ENCODE results near the gene IMPG2. TPM values are rescaled to one million over a fixed set of nuclear protein-coding genes. Genes with fewer than 3 reads are reported as not detected.
A peak's percentile ranks its signal among the peaks of the same experiment; 100 is the strongest.

Gene IMPG2
- total and polyA plus RNA-seq, 2 experiments from 2014 or later = 0.77 TPM; not detected in 1

DNA sequence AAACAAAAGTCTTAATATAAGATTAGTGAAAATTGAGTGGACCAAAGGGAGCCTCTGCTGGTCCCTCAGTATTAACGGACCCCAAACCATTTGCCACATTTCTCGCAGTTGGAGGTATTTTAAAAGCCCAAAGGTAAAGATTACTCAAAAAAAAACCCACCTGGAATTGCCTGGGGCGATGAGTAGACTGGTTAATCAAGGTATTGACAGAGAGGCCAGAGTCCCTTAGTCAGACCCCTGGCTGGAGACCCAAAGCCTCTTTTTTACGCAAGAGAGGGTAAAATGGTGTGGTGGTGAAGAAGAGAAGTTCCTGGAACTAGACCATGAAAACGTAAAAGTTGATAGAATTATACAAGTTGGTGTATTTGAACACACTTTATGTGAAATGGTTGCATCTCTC is 137.2 kb downstream of the IMPG2 start:
- no peaks in the 10 kb centered on the region for H3K79me2 ChIP-seq
- no peaks in the 10 kb centered on the region for H3K4me1 ChIP-seq (ENCODE audit: insufficient read depth)
- TF ChIP-seq, protein P1, sequence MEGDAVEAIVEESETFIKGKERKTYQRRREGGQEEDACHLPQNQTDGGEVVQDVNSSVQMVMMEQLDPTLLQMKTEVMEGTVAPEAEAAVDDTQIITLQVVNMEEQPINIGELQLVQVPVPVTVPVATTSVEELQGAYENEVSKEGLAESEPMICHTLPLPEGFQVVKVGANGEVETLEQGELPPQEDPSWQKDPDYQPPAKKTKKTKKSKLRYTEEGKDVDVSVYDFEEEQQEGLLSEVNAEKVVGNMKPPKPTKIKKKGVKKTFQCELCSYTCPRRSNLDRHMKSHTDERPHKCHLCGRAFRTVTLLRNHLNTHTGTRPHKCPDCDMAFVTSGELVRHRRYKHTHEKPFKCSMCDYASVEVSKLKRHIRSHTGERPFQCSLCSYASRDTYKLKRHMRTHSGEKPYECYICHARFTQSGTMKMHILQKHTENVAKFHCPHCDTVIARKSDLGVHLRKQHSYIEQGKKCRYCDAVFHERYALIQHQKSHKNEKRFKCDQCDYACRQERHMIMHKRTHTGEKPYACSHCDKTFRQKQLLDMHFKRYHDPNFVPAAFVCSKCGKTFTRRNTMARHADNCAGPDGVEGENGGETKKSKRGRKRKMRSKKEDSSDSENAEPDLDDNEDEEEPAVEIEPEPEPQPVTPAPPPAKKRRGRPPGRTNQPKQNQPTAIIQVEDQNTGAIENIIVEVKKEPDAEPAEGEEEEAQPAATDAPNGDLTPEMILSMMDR (IDR thresholded peaks at IDR 0.05; ENCODE audit: poor library complexity) = no peak
- TF ChIP-seq EZH2 (IDR thresholded peaks at IDR 0.05; ENCODE audit: borderline replicate concordance) (no peak), EZH2phosphoT487 (IDR thresholded peaks at IDR 0.05; ENCODE audit: low read depth, severe bottlenecking, unreplicated experiment) (no peak)
- no peak overlapping the region for H2AFZ ChIP-seq
- WGBS (ENCODE audit: low lambda C conversion rate, missing lambda C conversion rate) = 87% methylated on average over 5 of the region's 5 CpGs
- H4K20me1 ChIP-seq (ENCODE audit: insufficient read depth, poor library complexity, severe bottlenecking) = no peaks in the 10 kb centered on the region
- H3K27me3 ChIP-seq = no peaks in the 10 kb centered on the region
- H3K27ac ChIP-seq = no peak overlapping the region
- H3K9me2 ChIP-seq (replicated peaks; ENCODE audit: insufficient read depth) = no peaks in the 10 kb centered on the region
- H3K9me3 ChIP-seq (ENCODE audit: low read depth) = no peaks in the 10 kb centered on the region
- H3K4me2 ChIP-seq = no peak overlapping the region
- H3K36me3 ChIP-seq (replicated peaks; ENCODE audit: insufficient read depth, low read depth) = no peaks in the 10 kb centered on the region
- no peak overlapping the region for H3K4me3 ChIP-seq
- DNase-seq (ENCODE audit: low spot score) = no peak

DNA sequence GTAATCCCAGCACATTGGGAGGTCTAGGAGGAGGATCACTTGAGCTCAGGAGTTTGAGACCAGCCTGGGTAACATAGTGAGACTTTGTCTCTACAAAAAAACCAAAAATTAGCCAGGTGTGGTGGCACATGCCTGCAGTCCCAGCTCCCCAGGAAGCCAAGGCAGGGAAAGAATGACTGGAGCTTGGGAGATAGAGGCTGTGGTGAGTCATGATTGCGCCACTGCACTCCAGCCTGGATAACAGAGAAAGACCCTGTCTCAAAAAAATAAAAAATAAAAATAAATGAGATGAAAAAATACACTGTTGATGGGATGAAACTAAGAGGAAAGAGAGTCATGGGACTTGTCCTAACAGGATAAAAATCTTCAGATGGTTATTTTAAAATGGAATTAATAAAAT is 137.6 kb downstream of the IMPG2 start:
- Histone ChIP-seq H3K9me3 (ENCODE audit: low read depth) (no peaks in the 10 kb centered on the region), H3K4me2 (no peak overlapping the region), H3K36me3 (replicated peaks; ENCODE audit: insufficient read depth, low read depth) (no peaks in the 10 kb centered on the region), H3K4me1 (ENCODE audit: insufficient read depth) (no peaks in the 10 kb centered on the region), H3K27me3 (no peaks in the 10 kb centered on the region), H3K9me2 (replicated peaks; ENCODE audit: insufficient read depth) (no peaks in the 10 kb centered on the region), H3K79me2 (no peaks in the 10 kb centered on the region), H2AFZ (no peak overlapping the region), H4K20me1 (ENCODE audit: insufficient read depth, poor library complexity, severe bottlenecking) (no peaks in the 10 kb centered on the region), H3K4me3 (no peak overlapping the region), H3K27ac (no peak overlapping the region)
- DNase-seq (ENCODE audit: low spot score) = no peak
- 89% methylated on average over 1 of the region's 1 CpG for WGBS (ENCODE audit: low lambda C conversion rate, missing lambda C conversion rate)
- TF ChIP-seq EZH2phosphoT487 (IDR thresholded peaks at IDR 0.05; ENCODE audit: low read depth, severe bottlenecking, unreplicated experiment) = no peak
- TF ChIP-seq, protein P1 (IDR thresholded peaks at IDR 0.05; ENCODE audit: poor library complexity) = no peak
- TF ChIP-seq EZH2 (IDR thresholded peaks at IDR 0.05; ENCODE audit: borderline replicate concordance) = no peak

DNA sequence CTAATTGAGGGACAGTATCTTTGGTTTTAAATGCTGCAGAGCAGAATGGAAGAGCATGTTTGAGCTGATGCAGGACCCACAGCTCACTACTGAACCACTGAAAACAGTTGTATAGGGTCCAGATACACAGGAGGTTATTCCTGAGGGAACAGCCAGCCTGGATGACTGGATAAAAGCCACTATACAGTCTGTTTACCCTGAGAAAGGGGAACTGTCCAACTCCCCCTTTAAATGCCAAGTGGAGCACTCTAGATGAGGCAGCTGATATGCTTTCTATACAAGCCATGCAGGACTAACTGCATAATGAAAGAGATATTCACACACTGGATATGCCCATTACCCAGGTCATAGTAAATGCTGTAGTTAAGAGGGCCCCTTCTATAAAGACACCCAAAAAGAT is 138.6 kb downstream of the IMPG2 start:
- Histone ChIP-seq H3K4me1 (ENCODE audit: insufficient read depth) (no peaks in the 10 kb centered on the region), H3K27me3 (no peaks in the 10 kb centered on the region), H3K79me2 (no peaks in the 10 kb centered on the region), H3K36me3 (replicated peaks; ENCODE audit: insufficient read depth, low read depth) (no peaks in the 10 kb centered on the region), H3K4me3 (no peak overlapping the region), H4K20me1 (ENCODE audit: insufficient read depth, poor library complexity, severe bottlenecking) (no peaks in the 10 kb centered on the region), H2AFZ (no peak overlapping the region), H3K9me2 (replicated peaks; ENCODE audit: insufficient read depth) (no peaks in the 10 kb centered on the region), H3K27ac (no peak overlapping the region), H3K4me2 (no peak overlapping the region), H3K9me3 (ENCODE audit: low read depth) (no peaks in the 10 kb centered on the region)
- DNase-seq (ENCODE audit: low spot score) = no peak
- no peak for TF ChIP-seq EZH2phosphoT487 (IDR thresholded peaks at IDR 0.05; ENCODE audit: low read depth, severe bottlenecking, unreplicated experiment)
- TF ChIP-seq EZH2 (IDR thresholded peaks at IDR 0.05; ENCODE audit: borderline replicate concordance) = no peak
- TF ChIP-seq, protein P1 (IDR thresholded peaks at IDR 0.05; ENCODE audit: poor library complexity) = no peak

DNA sequence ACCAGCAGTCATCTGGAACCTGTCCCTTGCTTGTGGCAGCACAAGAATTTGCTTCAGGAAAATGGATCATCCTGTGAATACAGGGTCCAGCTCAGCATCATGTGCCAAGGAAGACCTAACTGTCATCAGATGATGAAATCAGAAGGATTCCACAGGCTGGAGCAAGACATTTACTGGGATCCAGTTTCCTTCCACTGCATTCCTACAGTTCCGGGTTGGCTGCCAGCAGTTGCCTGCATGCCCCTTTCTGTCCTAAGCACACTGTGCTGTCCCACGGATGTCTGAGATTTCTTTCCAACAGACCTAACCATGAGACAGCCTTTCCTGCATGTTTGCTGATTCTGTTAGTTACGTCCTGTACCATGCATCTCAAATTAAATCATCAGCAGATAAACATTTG is 140.7 kb downstream of the IMPG2 start:
- 68% methylated on average over 3 of the region's 3 CpGs for WGBS (ENCODE audit: low lambda C conversion rate, missing lambda C conversion rate)
- Histone ChIP-seq H2AFZ (no peak overlapping the region), H3K9me3 (ENCODE audit: low read depth) (no peaks in the 10 kb centered on the region), H3K27me3 (no peaks in the 10 kb centered on the region), H3K4me2 (no peak overlapping the region), H3K4me1 (ENCODE audit: insufficient read depth) (no peaks in the 10 kb centered on the region), H4K20me1 (ENCODE audit: insufficient read depth, poor library complexity, severe bottlenecking) (no peaks in the 10 kb centered on the region), H3K36me3 (replicated peaks; ENCODE audit: insufficient read depth, low read depth) (no peaks in the 10 kb centered on the region), H3K79me2 (no peaks in the 10 kb centered on the region), H3K4me3 (no peak overlapping the region), H3K9me2 (replicated peaks; ENCODE audit: insufficient read depth) (no peaks in the 10 kb centered on the region), H3K27ac (no peak overlapping the region)
- no peak for TF ChIP-seq EZH2phosphoT487 (IDR thresholded peaks at IDR 0.05; ENCODE audit: low read depth, severe bottlenecking, unreplicated experiment)
- TF ChIP-seq EZH2 (IDR thresholded peaks at IDR 0.05; ENCODE audit: borderline replicate concordance) = no peak
- TF ChIP-seq, protein P1 (IDR thresholded peaks at IDR 0.05; ENCODE audit: poor library complexity) = no peak
- peak; percentile 8 for DNase-seq (ENCODE audit: low spot score)

All from hepatocyte (in vitro differentiated cells).